HUES64 (cell line): Measurements from ENCODE around the gene TLL2. TPM values are rescaled to one million over a fixed set of nuclear protein-coding genes. Genes with fewer than 3 reads are reported as not detected.
"Not testable (repeated sequence)": the region's sequence is repeated elsewhere in the genome, so short reads cannot be mapped to it uniquely, and the experiment has no call there.

Experiments
- H3K27ac ChIP-seq: 2 replicates; pipeline ENCODE4 v1.7.0; 2013; ENCODE audit warnings: low read depth, low read length, inconsistent platforms
- H3K27me3 ChIP-seq: 2 replicates; pipeline ENCODE4 v1.6.1; 2013; ENCODE audit warnings: mild to moderate bottlenecking, low read length; ENCODE audit not compliant: insufficient read depth
- H3K36me3 ChIP-seq: 2 replicates; pipeline ENCODE4 v1.6.1; 2013; ENCODE audit warnings: mild to moderate bottlenecking, low read length; ENCODE audit not compliant: insufficient read depth
- H3K4me1 ChIP-seq: 2 replicates; pipeline ENCODE4 v1.6.1; 2013; ENCODE audit warnings: mild to moderate bottlenecking, low read length, moderate library complexity; ENCODE audit not compliant: insufficient read depth
- H3K4me3 ChIP-seq: 2 replicates; pipeline ENCODE4 v1.5.1; 2013; ENCODE audit warnings: mild to moderate bottlenecking, low read length, moderate library complexity
- H3K9ac ChIP-seq: 2 replicates; pipeline ENCODE4 v1.6.1; 2013; ENCODE audit warnings: mild to moderate bottlenecking, low read depth, low read length
- H3K9me3 ChIP-seq: 2 replicates; pipeline ENCODE4 v1.6.1; 2013; ENCODE audit warnings: low read depth, low read length; ENCODE audit not compliant: insufficient read depth
- WGBS: fragments of 150-250, 120-280 bp; methylation state at CpG from one replicate; pipeline ENCODE4 v1.1.7; 2013; ENCODE audit warnings: missing lambda C conversion rate; 5-methylcytosine and 5-hydroxymethylcytosine counted together
- polyA plus RNA-seq, 2 experiments: library from polyadenylated mRNA; stranded (reverse); fragments of 50-300 nt; gene quantifications; one replicate each; pipeline ENCODE4 v1.2.3, GENCODE V29; 2013

The TLL2 gene
- 2.4 TPM for polyA plus RNA-seq (2013, experiment 1 of 2)
- 3.1 TPM for polyA plus RNA-seq (2013, experiment 2 of 2)

GRCh38 chr10:96513698-96514561 is at the start of gene TLL2:
Gene TLL2 (minus strand): TSS chr10:96513926. CDS start chr10:96513685, 241 bp downstream.
- Histone ChIP-seq H3K27ac (peak within 1 kb of the TSS; percentile 63; the same call in 1 of the 2 replicates), H3K27me3 (peaks cover 51% of the 10 kb centered on the region), H3K9ac (peak within 1 kb of the TSS; percentile 23; the same call in 1 of the 2 replicates)

GRCh38 chr10:96560966-96561887 is 47.5 kb upstream of the TLL2 start:
- WGBS: 92% methylated on average over 1 of the region's 3 CpGs
- Histone ChIP-seq H3K36me3 (peaks cover 62% of the 10 kb centered on the region), H3K27ac (no peak overlapping the region), H3K9me3 (no peaks in the 10 kb centered on the region), H3K27me3 (no peaks in the 10 kb centered on the region), H3K9ac (no peak overlapping the region), H3K4me1 (no peaks in the 10 kb centered on the region), H3K4me3 (no peak overlapping the region)

More at GRCh38 chr10:96513698-96514561, at the start of gene TLL2:
- Histone ChIP-seq H3K4me3 (peak within 1 kb of the TSS; percentile 59), H3K9me3 (no peaks in the 10 kb centered on the region), H3K36me3 (no peaks in the 10 kb centered on the region), H3K4me1 (peaks cover 15% of the 10 kb centered on the region)
- 2% methylated on average over 68 of the region's 68 CpGs for WGBS

GRCh38 chr10:96560489-96560888 is 46.8 kb upstream of the TLL2 start:
- Histone ChIP-seq H3K4me1 (no peaks in the 10 kb centered on the region), H3K4me3 (no peak overlapping the region), H3K27me3 (no peaks in the 10 kb centered on the region), H3K27ac (no peak overlapping the region), H3K36me3 (peaks cover 65% of the 10 kb centered on the region), H3K9ac (no peak overlapping the region), H3K9me3 (no peaks in the 10 kb centered on the region)
- whole genome bisulfite sequencing: 95% methylated on average over 2 of the region's 2 CpGs

GRCh38 chr10:96556003-96556402 is 42.3 kb upstream of the TLL2 start:
- Histone ChIP-seq H3K9ac (no peak overlapping the region), H3K4me1 (no peaks in the 10 kb centered on the region), H3K9me3 (no peaks in the 10 kb centered on the region), H3K4me3 (no peak overlapping the region), H3K27me3 (no peaks in the 10 kb centered on the region), H3K36me3 (peaks cover 71% of the 10 kb centered on the region), H3K27ac (no peak overlapping the region)
- WGBS: 83% methylated on average over 1 of the region's 1 CpG

GRCh38 chr10:96555330-96555729 is 41.6 kb upstream of the TLL2 start:
- WGBS: 98% methylated on average over 3 of the region's 3 CpGs
- Histone ChIP-seq H3K27ac (no peak overlapping the region), H3K27me3 (no peaks in the 10 kb centered on the region), H3K4me3 (no peak overlapping the region), H3K9me3 (no peaks in the 10 kb centered on the region), H3K9ac (no peak overlapping the region), H3K4me1 (no peaks in the 10 kb centered on the region), H3K36me3 (peaks cover 71% of the 10 kb centered on the region)

DNA sequence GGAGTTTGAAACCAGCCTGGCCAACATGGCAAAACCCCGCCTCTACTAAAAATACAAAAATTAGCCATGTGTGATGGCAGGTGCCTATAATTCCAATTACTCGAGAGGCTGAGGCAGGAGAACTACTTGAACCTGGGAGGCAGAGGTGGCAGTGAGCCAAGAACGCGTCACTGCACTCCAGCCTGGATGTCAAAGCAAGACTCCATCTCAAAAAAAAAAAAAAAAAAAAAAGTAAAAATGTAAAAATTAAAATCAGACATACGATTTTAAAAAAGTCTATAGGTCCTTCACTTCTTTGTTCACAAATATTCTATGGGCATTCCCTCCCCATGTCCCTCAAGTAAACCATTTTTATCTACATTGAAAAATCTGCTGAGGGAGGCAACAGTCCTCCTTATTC is 34.9 kb upstream of the TLL2 start:
- Histone ChIP-seq H3K4me3 (no peak overlapping the region), H3K36me3 (peaks cover 94% of the 10 kb centered on the region), H3K4me1 (no peaks in the 10 kb centered on the region), H3K27me3 (no peaks in the 10 kb centered on the region), H3K9ac (no peak overlapping the region), H3K9me3 (no peaks in the 10 kb centered on the region), H3K27ac (no peak overlapping the region)
- 88% methylated on average over 5 of the region's 5 CpGs for WGBS

GRCh38 chr10:96545558-96545957 is 31.8 kb upstream of the TLL2 start:
- not testable (repeated sequence) for H3K9ac ChIP-seq

DNA sequence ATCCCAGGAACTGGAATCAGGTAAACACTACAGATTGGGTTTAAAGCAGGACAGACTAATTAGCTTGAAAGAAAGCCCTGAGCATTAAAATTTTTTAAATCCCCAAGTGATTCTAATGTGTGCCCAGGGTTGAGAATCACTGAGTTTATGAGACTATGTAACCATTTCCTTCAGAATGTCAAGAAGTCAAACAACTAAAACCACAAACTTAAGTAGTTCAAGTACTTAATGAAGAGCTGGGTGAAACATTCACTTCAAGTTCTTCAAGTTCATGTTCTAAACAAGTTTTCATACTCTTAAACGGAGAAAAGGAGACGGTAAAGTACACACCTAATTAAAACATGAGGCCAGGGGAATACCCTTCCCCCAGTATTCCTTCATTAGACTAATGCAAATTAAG is 28.2 kb upstream of the TLL2 start:
- no peaks in the 10 kb centered on the region for H3K27me3 ChIP-seq
- WGBS: 96% methylated on average over 2 of the region's 2 CpGs

More at GRCh38 chr10:96545558-96545957, 31.8 kb upstream of the TLL2 start:
- peaks cover 87% of the 10 kb centered on the region for H3K36me3 ChIP-seq
- H3K27me3 ChIP-seq, H3K4me3 ChIP-seq, H3K27ac ChIP-seq, H3K4me1 ChIP-seq, H3K9me3 ChIP-seq: not testable (repeated sequence)
- WGBS: 97% methylated on average over 10 of the region's 10 CpGs

DNA sequence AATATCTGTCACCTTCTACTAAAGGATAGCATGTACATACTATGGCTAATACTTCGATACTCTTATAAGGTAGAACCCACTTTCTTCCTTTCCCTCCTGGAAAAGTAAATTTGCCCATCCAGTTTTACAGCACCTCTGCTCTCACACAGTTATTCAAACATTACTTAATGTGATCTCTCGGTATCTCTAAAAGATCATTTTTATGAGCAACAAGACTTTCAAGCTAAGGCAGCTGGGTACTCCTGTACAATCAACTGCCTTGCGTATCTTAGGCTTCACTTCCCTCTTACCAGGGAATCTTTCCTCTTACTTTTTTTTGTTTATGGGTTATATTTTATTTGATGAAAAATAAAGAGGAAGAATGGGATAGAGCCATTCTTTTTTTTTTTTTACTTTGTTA is 26.5 kb upstream of the TLL2 start:
- Histone ChIP-seq H3K4me1 (no peaks in the 10 kb centered on the region), H3K27ac (no peak overlapping the region), H3K4me3 (no peak overlapping the region), H3K36me3 (peaks cover 62% of the 10 kb centered on the region), H3K9ac (no peak overlapping the region), H3K27me3 (no peaks in the 10 kb centered on the region), H3K9me3 (no peaks in the 10 kb centered on the region)
- WGBS: 96% methylated on average over 3 of the region's 3 CpGs

More for the DNA sequence above, 28.2 kb upstream of the TLL2 start:
- Histone ChIP-seq H3K9me3 (no peaks in the 10 kb centered on the region), H3K27ac (no peak overlapping the region), H3K4me3 (no peak overlapping the region), H3K36me3 (peaks cover 72% of the 10 kb centered on the region), H3K4me1 (no peaks in the 10 kb centered on the region), H3K9ac (no peak overlapping the region)

GRCh38 chr10:96538683-96539082 is 25.0 kb upstream of the TLL2 start:
- Histone ChIP-seq H3K9me3 (no peaks in the 10 kb centered on the region), H3K9ac (no peak overlapping the region), H3K4me1 (no peaks in the 10 kb centered on the region), H3K27me3 (no peaks in the 10 kb centered on the region), H3K36me3 (peaks cover 59% of the 10 kb centered on the region), H3K4me3 (no peak overlapping the region), H3K27ac (no peak overlapping the region)
- no CpG with 5 or more reads among the region's 1 CpG for WGBS

DNA sequence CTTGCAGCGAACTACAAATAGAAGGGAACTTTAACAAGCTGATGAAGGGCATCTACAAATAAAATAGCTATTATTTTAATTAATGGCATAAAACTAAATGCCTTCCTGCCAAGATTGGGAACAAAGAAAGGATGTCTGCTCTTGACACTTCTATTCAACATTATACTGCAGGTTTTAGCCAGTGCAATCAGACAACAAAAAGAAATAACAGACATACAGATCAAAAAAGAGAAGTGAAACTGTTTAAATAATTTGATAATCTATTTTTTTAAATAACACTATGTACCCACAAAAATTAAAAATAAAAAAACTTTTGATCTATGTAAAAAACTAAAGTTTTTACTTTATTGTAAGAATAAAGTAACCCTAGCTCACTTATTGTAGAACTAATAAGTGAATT is 22.4 kb upstream of the TLL2 start:
- Histone ChIP-seq H3K27ac (no peak overlapping the region), H3K9me3 (no peaks in the 10 kb centered on the region), H3K27me3 (no peaks in the 10 kb centered on the region), H3K4me1 (no peaks in the 10 kb centered on the region), H3K9ac (no peak overlapping the region), H3K36me3 (peaks cover 60% of the 10 kb centered on the region), H3K4me3 (no peak overlapping the region)
- 100% methylated on average over 1 of the region's 1 CpG for WGBS
